Measurements from ENCODE around the gene SFXN2.

DNA sequence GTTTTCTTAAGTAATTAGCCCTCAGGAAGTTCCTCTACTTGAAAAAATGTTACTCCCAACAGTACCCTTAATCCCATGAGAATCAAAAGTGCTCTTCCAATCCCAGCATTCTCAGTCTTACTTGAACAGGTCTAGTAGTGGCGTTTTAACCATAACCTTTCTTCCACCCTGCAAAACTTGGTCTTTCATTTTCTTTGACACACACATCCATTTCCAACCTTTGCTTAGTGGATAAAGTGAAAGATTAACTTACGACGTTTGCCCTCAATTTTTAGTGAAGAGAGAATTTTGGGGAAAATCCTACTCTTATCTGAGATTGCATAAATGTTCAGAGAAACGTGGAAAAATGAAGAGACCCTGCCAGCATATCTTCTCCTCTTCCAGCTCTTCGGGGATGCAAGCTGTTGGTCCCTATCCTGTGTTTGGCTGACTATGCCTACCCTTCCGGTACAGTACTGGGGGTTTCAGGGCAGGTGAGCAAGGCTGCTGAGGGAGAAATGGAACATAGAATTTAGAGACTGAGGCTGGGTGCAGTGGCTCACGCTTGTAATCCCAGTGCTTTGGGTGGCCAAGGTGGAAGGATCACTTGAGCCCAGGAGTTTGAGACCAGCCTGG lies 48.1 kb downstream of the SFXN2 start:
- TF ChIP-seq POLR2A (IDR thresholded peaks at IDR 0.05; ENCODE audit: low read depth, low read length) (no peak), POLR2AphosphoS5 (IDR thresholded peaks at IDR 0.05; ENCODE audit: low read depth, low read length) (no peak), TAF1 (IDR thresholded peaks at IDR 0.05; ENCODE audit: borderline replicate concordance, low read depth, low read length) (no peak)

Measured in GM12892 (cell line).